IMR-90 (cell line): Measurements from ENCODE around the gene SAXO1. TPM values are rescaled to one million over a fixed set of nuclear protein-coding genes. Genes with fewer than 3 reads are reported as not detected.

Experiments used
- microRNA-seq, 2 experiments: library from miRNA; stranded (forward) in 1 of 2; unstranded in 1 of 2; fragments of 10-50 nt in 1 of 2; fragments of <30 nt in 1 of 2; gene quantifications in 1 of 2; microRNA quantifications in 1 of 2; one replicate each; pipeline versions ENCODE3 to v1.1.0; 2013 to 2020; ENCODE audit not compliant: insufficient read depth in 1 of 2, insufficient read length in 1 of 2, unreplicated experiment in 1 of 2
- polyA plus RNA-seq, 3 experiments: library from polyadenylated mRNA; depleted of rRNA; stranded (reverse); fragments of >200 nt; gene quantifications; 2 replicates each; pipeline ENCODE4 v1.2.3, GENCODE V29; 2012; ENCODE audit warnings: low replicate concordance in 1 of 3
- small RNA-seq, 5 experiments: library from RNA; depleted of rRNA; stranded (forward); fragments of <200 nt; gene quantifications; one replicate each; pipeline ENCODE3, GENCODE V24; 2012
- total RNA-seq: library from RNA; depleted of rRNA; stranded (reverse); fragments of >200 nt; gene quantifications from 2 replicates; pipeline ENCODE4 v1.2.3, GENCODE V29; 2012; rRNA removed

SAXO1 gene
- total and polyA plus RNA-seq, 2 of the 4 experiments (the other 2 are of a cell fraction), result not detected

Small RNA genes within 50 kb of the gene (microRNA-seq; reads per million reads assigned to microRNA genes)
- gene RNU6-264P (ENCODE audit: insufficient read depth, insufficient read length) (not detected), gene SCARNA8 (ENCODE audit: insufficient read depth, insufficient read length) (16.5 reads per million, percentile 45 among the genes with 10 or more reads in this experiment)

Small RNA genes within 50 kb of the gene (small RNA-seq; reads per million reads assigned to genes)
- gene RNU6-264P (0 reads per million in 5 experiments), gene SCARNA8 (0 to 50.8 (median 12.0) reads per million in 5 experiments)

Other genes with a start within 250 kb of the SAXO1 start
- 63.3 and 74.7 TPM in 2 replicates for gene RRAGA, start 16.2 kb upstream of the SAXO1 start, total RNA-seq
- gene RRAGA, start 16.2 kb upstream of the SAXO1 start, polyA plus RNA-seq (2012; rRNA removed), result 150 and 154 TPM in 2 replicates
- 13.3 and 21.4 TPM in 2 replicates for gene HAUS6, start 69.7 kb upstream of the SAXO1 start, total RNA-seq
- 5.1 and 5.8 TPM in 2 replicates for gene HAUS6, start 69.7 kb upstream of the SAXO1 start, polyA plus RNA-seq (2012; rRNA removed)
- gene PLIN2, start 94.3 kb upstream of the SAXO1 start, total RNA-seq, result 173 and 182 TPM in 2 replicates
- 112 and 123 TPM in 2 replicates for gene PLIN2, start 94.3 kb upstream of the SAXO1 start, polyA plus RNA-seq (2012; rRNA removed)
- gene DENND4C, start 197.5 kb upstream of the SAXO1 start, total RNA-seq, result 32.6 and 48.0 TPM in 2 replicates
- 7.3 and 9.0 TPM in 2 replicates for gene DENND4C, start 197.5 kb upstream of the SAXO1 start, polyA plus RNA-seq (2012; rRNA removed)